GM13977 (cell line): ENCODE measurements around the gene LCE2B.

Source experiments
- DNase-seq: peaks from one replicate; pipeline ENCODE4 v3.0.0; 2012; ENCODE audit warnings: low spot score
- CTCF ChIP-seq: IDR thresholded peaks from 2 replicates; pipeline ENCODE4 v1.5.1; 2012; ENCODE audit warnings: mild to moderate bottlenecking, control low read depth; ENCODE audit not compliant: insufficient read depth; ENCODE audit errors: extremely low read depth, missing control alignments
- in situ Hi-C: fragments of 300-500 bp; cut with MboI; formaldehyde crosslinking; loops from one replicate; pipeline ENCODE4 v1.12.0; 2022; ENCODE audit warnings: low sequenced_read_pairs, low pct_unique_long_range_greater_than_20kb, mixed read lengths, inconsistent platforms; ENCODE audit not compliant: unreplicated experiment

LCE2B gene

GRCh38 chr1:152725261-152725660 lies 39.3 kb downstream of the LCE2B start:
- in situ Hi-C loops = no loop called here
- DNase-seq = no peak

GRCh38 chr1:152728986-152729385 lies 43.1 kb downstream of the LCE2B start:
- in situ Hi-C loops = no loop called here
- TF ChIP-seq CTCF = no peak
- no peak for DNase-seq

More at GRCh38 chr1:152725261-152725660, 39.3 kb downstream of the LCE2B start:
- TF ChIP-seq CTCF = no peak

GRCh38 chr1:152735648-152736047 lies 49.7 kb downstream of the LCE2B start:
- in situ Hi-C loops = no loop called here
- no peak for DNase-seq
- peak; percentile 15 for TF ChIP-seq CTCF
